Smooth muscle cell of the brain vasculature (primary cell): Measurements from ENCODE around the gene CUZD1.
"Not testable (repeated sequence)": the region's sequence is repeated elsewhere in the genome, so short reads cannot be mapped to it uniquely, and the experiment has no call there.

Experiments used
- DNase-seq: peaks from one replicate; pipeline ENCODE4 v3.0.0-alpha.2; 2012; ENCODE audit warnings: low read depth, low spot score

Gene CUZD1

GRCh38 chr10:122845783-122846332 lies at the start of gene CUZD1:
Gene CUZD1, minus strand, starts transcription at chr10:122845857. Its CDS starts 14 bp downstream, at chr10:122845843.
- no peak for DNase-seq

- no peak for DNase-seq
Observed at GRCh38 chr10:122894261-122894944, 48.7 kb upstream of the CUZD1 start.

- DNase-seq: no peak
Observed at GRCh38 chr10:122884166-122884565, 38.5 kb upstream of the CUZD1 start.

- DNase-seq: no peak
Observed at GRCh38 chr10:122882766-122883165, 37.1 kb upstream of the CUZD1 start.

- peak; percentile 96 for DNase-seq
Observed at GRCh38 chr10:122879339-122880273, 33.9 kb upstream of the CUZD1 start, which contains the start of gene FAM24B. Gene FAM24B, minus strand, starts transcription at chr10:122879581. Its CDS starts 29,066 bp downstream, at chr10:122850515.

GRCh38 chr10:122878799-122879338 lies 33.2 kb upstream of the CUZD1 start:
- DNase-seq: no peak

- DNase-seq: no peak
Observed at GRCh38 chr10:122877264-122877663, 31.6 kb upstream of the CUZD1 start.

- DNase-seq: no peak
Observed at GRCh38 chr10:122876467-122876855, 30.8 kb upstream of the CUZD1 start.

GRCh38 chr10:122875843-122876466 lies 30.3 kb upstream of the CUZD1 start:
- no peak for DNase-seq

- DNase-seq: not testable (repeated sequence)
Observed at GRCh38 chr10:122871947-122872346, 26.3 kb upstream of the CUZD1 start.

- not testable (repeated sequence) for DNase-seq
Observed at GRCh38 chr10:122868768-122869167, 23.1 kb upstream of the CUZD1 start.

- DNase-seq: not testable (repeated sequence)
Observed at GRCh38 chr10:122866757-122867482, 21.3 kb upstream of the CUZD1 start.

GRCh38 chr10:122864901-122865300 lies 19.2 kb upstream of the CUZD1 start:
- DNase-seq: no peak

- no peak for DNase-seq
Observed at GRCh38 chr10:122864194-122864592, 18.5 kb upstream of the CUZD1 start.

GRCh38 chr10:122863216-122864193 lies 17.8 kb upstream of the CUZD1 start:
- no peak for DNase-seq

- DNase-seq: no peak
Observed at GRCh38 chr10:122861711-122862161, 16.1 kb upstream of the CUZD1 start.

- no peak for DNase-seq
Observed at GRCh38 chr10:122859527-122859926, 13.9 kb upstream of the CUZD1 start.

GRCh38 chr10:122858042-122858441 lies 12.4 kb upstream of the CUZD1 start:
- DNase-seq: not testable (repeated sequence)

- no peak for DNase-seq
Observed at GRCh38 chr10:122856902-122857301, 11.2 kb upstream of the CUZD1 start.
